ENCODE measurements around the gene LCN6. TPM values are rescaled to one million over a fixed set of nuclear protein-coding genes. Genes with fewer than 3 reads are reported as not detected.
"Not testable (repeated sequence)": the region's sequence is repeated elsewhere in the genome, so short reads cannot be mapped to it uniquely, and the experiment has no call there.

The LCN6 gene
- 10 to 100 TPM in 1 of 6 donors, 1 to 10 TPM in 3, not detected in 2; 2.7 to 35.1 (median 5.5) TPM for total RNA-seq

- Histone ChIP-seq H3K4me3 (no peak within 1 kb of the TSS), H3K36me3 (no peaks in the 10 kb centered on the region), H3K27ac (peak within 1 kb of the TSS in 1 of 4 donors; percentile 24), H3K9me3 (peaks cover 0 to 8% (median 0%) of the 10 kb centered on the region in 4 donors), H3K4me1 (peaks cover 0 to 11% (median 4%) of the 10 kb centered on the region in 4 donors), H3K27me3 (no peaks in the 10 kb centered on the region)
- TF ChIP-seq CTCF (IDR thresholded peaks at IDR 0.05): no peak
- no peak for TF ChIP-seq POLR2AphosphoS5 (IDR thresholded peaks at IDR 0.05)
- TF ChIP-seq EP300 (IDR thresholded peaks at IDR 0.05): no peak
- no peak for TF ChIP-seq POLR2A (IDR thresholded peaks at IDR 0.05)
- ATAC-seq (ENCODE audit: low FRiP score in 2 of 2): no peak
- DNase-seq: peak in 1 of 2 donors; percentile 54
- WGBS, 2 donors: 86 to 88% methylated on average over 1 to 6 of the region's 8 CpGs
These were observed at the start of gene LCN6 for GRCh38 chr9:136748201-136748600. LCN6 (minus strand) TSS chr9:136748525; CDS start chr9:136748483, 42 bp downstream.

GRCh38 chr9:136796775-136797347, 48.5 kb upstream of the LCN6 start:
- Histone ChIP-seq H3K4me1 (peaks cover 30 to 41% (median 37%) of the 10 kb centered on the region in 4 donors), H3K36me3 (peaks cover 0 to 14% (median 6%) of the 10 kb centered on the region in 4 donors), H3K27me3 (peaks cover 0 to 24% (median 6%) of the 10 kb centered on the region in 4 donors)
- H3K27ac ChIP-seq; H3K4me3 ChIP-seq; ATAC-seq (ENCODE audit: low FRiP score in 2 of 2); DNase-seq; H3K9me3 ChIP-seq: not testable (repeated sequence)
- 18 to 26% methylated on average over 9 to 10 of the region's 10 CpGs for WGBS, 2 donors

- WGBS, 2 donors: 43 to 61% methylated on average over 5 of the region's 5 CpGs
- TF ChIP-seq POLR2AphosphoS5 (IDR thresholded peaks at IDR 0.05) (no peak), EP300 (IDR thresholded peaks at IDR 0.05) (no peak), CTCF (IDR thresholded peaks at IDR 0.05) (no peak), POLR2A (IDR thresholded peaks at IDR 0.05) (no peak)
- H3K27me3 ChIP-seq: peaks cover 0 to 24% (median 5%) of the 10 kb centered on the region in 4 donors
These were observed 48.0 kb upstream of the LCN6 start, which contains the start of gene CCDC183 for GRCh38 chr9:136796238-136796774. CCDC183 (plus strand) TSS chr9:136796338; CDS start chr9:136796398, 60 bp downstream.

GRCh38 chr9:136795000-136795348, 46.6 kb upstream of the LCN6 start:
- Histone ChIP-seq H3K4me1 (peaks cover 29 to 36% (median 31%) of the 10 kb centered on the region in 4 donors), H3K27ac (no peak overlapping the region), H3K4me3 (no peak overlapping the region), H3K9me3 (no peaks in the 10 kb centered on the region), H3K36me3 (peaks cover 0 to 14% (median 6%) of the 10 kb centered on the region in 4 donors), H3K27me3 (peaks cover 0 to 13% (median 5%) of the 10 kb centered on the region in 4 donors)
- DNase-seq: no peak
- TF ChIP-seq EP300 (IDR thresholded peaks at IDR 0.05): no peak
- no peak for TF ChIP-seq CTCF (IDR thresholded peaks at IDR 0.05)
- TF ChIP-seq POLR2A (IDR thresholded peaks at IDR 0.05): no peak
- no peak for TF ChIP-seq POLR2AphosphoS5 (IDR thresholded peaks at IDR 0.05)
- WGBS, 2 donors: 57 to 66% methylated on average over 6 of the region's 6 CpGs
- ATAC-seq (ENCODE audit: low FRiP score in 2 of 2): no peak

More at GRCh38 chr9:136796238-136796774, 48.0 kb upstream of the LCN6 start, which contains the start of gene CCDC183:
- H3K9me3 ChIP-seq: no peaks in the 10 kb centered on the region
- ATAC-seq (ENCODE audit: low FRiP score in 2 of 2): no peak
- no peak within 1 kb of the TSS for H3K27ac ChIP-seq
- H3K4me3 ChIP-seq: no peak within 1 kb of the TSS
- H3K36me3 ChIP-seq: peaks cover 0 to 14% (median 6%) of the 10 kb centered on the region in 4 donors
- H3K4me1 ChIP-seq: peaks cover 33 to 45% (median 38%) of the 10 kb centered on the region in 4 donors
- no peak for DNase-seq

- H3K9me3 ChIP-seq: no peaks in the 10 kb centered on the region
- no peak for DNase-seq
- 93% methylated on average over 12 to 14 of the region's 14 CpGs for WGBS, 2 donors
- ATAC-seq (ENCODE audit: low FRiP score in 2 of 2): no peak
- peaks cover 25 to 30% (median 27%) of the 10 kb centered on the region in 4 donors for H3K4me1 ChIP-seq
- peaks cover 0 to 14% (median 6%) of the 10 kb centered on the region in 4 donors for H3K36me3 ChIP-seq
- no peak overlapping the region for H3K27ac ChIP-seq
- H3K27me3 ChIP-seq: peaks cover 0 to 7% (median 3%) of the 10 kb centered on the region in 4 donors
- no peak for TF ChIP-seq POLR2A (IDR thresholded peaks at IDR 0.05)
- no peak for TF ChIP-seq EP300 (IDR thresholded peaks at IDR 0.05)
- TF ChIP-seq POLR2AphosphoS5 (IDR thresholded peaks at IDR 0.05): no peak
- no peak for TF ChIP-seq CTCF (IDR thresholded peaks at IDR 0.05)
- no peak overlapping the region for H3K4me3 ChIP-seq
These were observed 46.1 kb upstream of the LCN6 start for GRCh38 chr9:136794281-136794999.

Measured in upper lobe of left lung (tissue), 6 donors.